ENCODE results near the gene DNM3. TPM values are rescaled to one million over a fixed set of nuclear protein-coding genes. Genes with fewer than 3 reads are reported as not detected.

DNM3 gene
- total RNA-seq, 1 donor from 2014 or later, result 2.1 TPM

DNA sequence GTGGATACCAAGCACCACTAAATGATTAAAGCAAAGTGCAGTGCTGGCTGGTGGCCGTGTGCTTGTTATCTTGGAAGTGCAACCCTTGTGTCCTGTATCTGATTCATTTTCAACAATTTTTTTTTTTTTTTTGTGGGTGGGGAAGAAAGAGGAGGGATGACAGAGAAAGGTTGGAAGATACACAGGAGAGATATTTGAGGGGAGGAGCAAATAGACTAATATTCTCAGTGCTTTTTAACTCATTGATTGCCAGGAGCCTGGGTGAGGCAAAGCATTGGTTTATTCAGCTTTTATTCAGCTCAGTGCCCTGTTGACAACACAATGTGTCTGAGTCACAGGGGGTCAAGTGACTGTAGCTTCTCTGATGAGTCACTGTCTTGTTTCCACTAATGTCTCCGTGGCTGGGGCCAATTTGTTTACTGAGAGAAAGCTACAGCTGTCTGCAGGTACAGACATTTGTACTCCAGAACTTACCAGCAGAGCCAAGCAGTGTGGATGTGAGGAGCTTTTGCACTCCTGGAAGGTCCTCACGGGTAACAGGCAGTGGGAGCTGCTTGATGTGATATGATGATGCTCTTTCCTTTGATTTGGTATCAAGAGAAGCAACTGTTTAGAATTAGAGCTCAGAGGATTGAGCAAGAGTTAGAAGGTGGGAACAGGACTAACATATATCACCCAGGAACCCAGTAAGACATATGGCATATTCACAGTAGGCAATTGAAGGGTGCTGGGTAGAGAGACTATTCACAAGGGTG lies 23.6 kb upstream of the DNM3 start:
- no peak for DNase-seq (ENCODE audit: extremely low spot score, unreplicated experiment)
- TF ChIP-seq, protein P1, sequence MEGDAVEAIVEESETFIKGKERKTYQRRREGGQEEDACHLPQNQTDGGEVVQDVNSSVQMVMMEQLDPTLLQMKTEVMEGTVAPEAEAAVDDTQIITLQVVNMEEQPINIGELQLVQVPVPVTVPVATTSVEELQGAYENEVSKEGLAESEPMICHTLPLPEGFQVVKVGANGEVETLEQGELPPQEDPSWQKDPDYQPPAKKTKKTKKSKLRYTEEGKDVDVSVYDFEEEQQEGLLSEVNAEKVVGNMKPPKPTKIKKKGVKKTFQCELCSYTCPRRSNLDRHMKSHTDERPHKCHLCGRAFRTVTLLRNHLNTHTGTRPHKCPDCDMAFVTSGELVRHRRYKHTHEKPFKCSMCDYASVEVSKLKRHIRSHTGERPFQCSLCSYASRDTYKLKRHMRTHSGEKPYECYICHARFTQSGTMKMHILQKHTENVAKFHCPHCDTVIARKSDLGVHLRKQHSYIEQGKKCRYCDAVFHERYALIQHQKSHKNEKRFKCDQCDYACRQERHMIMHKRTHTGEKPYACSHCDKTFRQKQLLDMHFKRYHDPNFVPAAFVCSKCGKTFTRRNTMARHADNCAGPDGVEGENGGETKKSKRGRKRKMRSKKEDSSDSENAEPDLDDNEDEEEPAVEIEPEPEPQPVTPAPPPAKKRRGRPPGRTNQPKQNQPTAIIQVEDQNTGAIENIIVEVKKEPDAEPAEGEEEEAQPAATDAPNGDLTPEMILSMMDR (conservative IDR thresholded peaks at IDR 0.05), result no peak
- H3K4me3 Mint-ChIP-seq, result no peak overlapping the region
- no peaks in the 10 kb centered on the region for H3K4me1 Mint-ChIP-seq (ENCODE audit: unreplicated experiment)
- no peaks in the 10 kb centered on the region for H3K9me3 Mint-ChIP-seq
- peaks cover 4% of the 10 kb centered on the region for H3K27me3 Mint-ChIP-seq
- no peaks in the 10 kb centered on the region for H3K36me3 Mint-ChIP-seq
- peak overlapping the region; percentile 2 for H3K27ac Mint-ChIP-seq

DNA sequence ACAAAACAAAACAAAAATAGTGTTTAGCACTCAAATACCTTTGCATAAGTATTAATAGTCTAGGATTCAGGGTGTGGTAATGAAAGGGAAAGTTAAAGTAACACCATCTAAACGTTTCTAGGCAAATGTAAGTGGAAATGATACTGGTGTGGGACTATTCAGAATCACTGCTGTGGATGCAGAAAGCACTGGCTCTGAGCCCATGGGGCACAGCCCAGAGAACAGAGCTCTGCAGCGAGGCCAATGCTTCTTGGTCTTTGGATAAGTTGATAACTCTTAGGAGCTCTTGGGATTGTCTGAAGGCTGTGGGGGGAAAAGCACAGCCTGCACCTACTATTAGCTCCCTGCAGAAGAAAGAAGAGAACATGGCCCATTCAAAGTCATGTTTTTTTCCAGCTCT lies 21.4 kb upstream of the DNM3 start:
- Mint-ChIP-seq H3K9me3 (peaks cover 3% of the 10 kb centered on the region), H3K4me3 (no peak overlapping the region), H3K27ac (no peak overlapping the region), H3K27me3 (peaks cover 4% of the 10 kb centered on the region), H3K36me3 (no peaks in the 10 kb centered on the region), H3K4me1 (ENCODE audit: unreplicated experiment) (no peaks in the 10 kb centered on the region)
- DNase-seq (ENCODE audit: extremely low spot score, unreplicated experiment), result no peak
- TF ChIP-seq, protein P1 (conservative IDR thresholded peaks at IDR 0.05), result no peak

DNA sequence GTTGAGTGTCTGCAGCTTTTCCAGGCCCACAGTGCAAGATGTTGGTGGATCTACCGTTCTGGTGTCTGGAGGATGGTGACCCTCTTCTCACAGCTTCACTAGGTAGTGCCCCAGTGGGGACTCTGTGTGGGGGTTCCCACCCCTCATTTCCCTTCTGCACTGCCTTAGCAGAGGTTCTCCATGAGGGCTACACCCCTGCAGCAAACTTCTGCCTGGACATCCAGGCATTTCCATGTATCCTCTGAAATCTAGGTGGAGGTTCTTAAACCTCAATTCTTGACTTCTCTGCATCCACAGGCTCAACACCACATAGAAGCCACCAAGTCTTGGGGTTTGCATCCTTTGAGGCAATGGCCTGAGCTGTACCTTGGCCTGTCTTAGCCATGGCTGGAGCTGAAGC lies 14.3 kb upstream of the DNM3 start:
- H3K36me3 Mint-ChIP-seq, result no peaks in the 10 kb centered on the region

DNA sequence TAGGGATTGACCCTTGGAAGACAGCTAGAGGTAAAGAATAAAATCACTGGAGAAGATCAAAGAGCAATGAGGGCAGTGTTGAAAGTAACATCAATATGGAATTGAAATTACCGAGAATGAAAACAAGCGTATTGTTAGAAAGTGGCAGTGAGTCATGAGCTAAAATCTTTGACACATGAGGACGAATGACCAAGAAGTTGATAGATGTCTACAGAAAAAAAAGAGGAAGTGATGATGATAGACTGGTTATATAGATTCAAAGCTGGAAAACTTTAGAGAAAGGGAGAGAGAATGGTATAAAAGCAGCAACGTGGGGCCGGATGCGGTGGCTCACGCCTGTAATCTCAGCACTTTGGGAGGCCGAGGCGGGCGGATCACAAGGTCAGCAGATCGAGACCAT lies 12.5 kb upstream of the DNM3 start:
- TF ChIP-seq, protein P1 (conservative IDR thresholded peaks at IDR 0.05), result no peak
- no peak overlapping the region for H3K27ac Mint-ChIP-seq
- H3K9me3 Mint-ChIP-seq, result peaks cover 17% of the 10 kb centered on the region
- no peaks in the 10 kb centered on the region for H3K27me3 Mint-ChIP-seq
- no peak for DNase-seq (ENCODE audit: extremely low spot score, unreplicated experiment)
- no peaks in the 10 kb centered on the region for H3K4me1 Mint-ChIP-seq (ENCODE audit: unreplicated experiment)
- no peak overlapping the region for H3K4me3 Mint-ChIP-seq
- H3K36me3 Mint-ChIP-seq, result no peaks in the 10 kb centered on the region

More for the DNA sequence above, 14.3 kb upstream of the DNM3 start:
- no peaks in the 10 kb centered on the region for H3K27me3 Mint-ChIP-seq
- H3K9me3 Mint-ChIP-seq, result peaks cover 17% of the 10 kb centered on the region
- no peak overlapping the region for H3K4me3 Mint-ChIP-seq
- DNase-seq (ENCODE audit: extremely low spot score, unreplicated experiment), result no peak
- H3K4me1 Mint-ChIP-seq (ENCODE audit: unreplicated experiment), result no peaks in the 10 kb centered on the region
- H3K27ac Mint-ChIP-seq, result no peak overlapping the region
- TF ChIP-seq, protein P1 (conservative IDR thresholded peaks at IDR 0.05), result no peak

DNA sequence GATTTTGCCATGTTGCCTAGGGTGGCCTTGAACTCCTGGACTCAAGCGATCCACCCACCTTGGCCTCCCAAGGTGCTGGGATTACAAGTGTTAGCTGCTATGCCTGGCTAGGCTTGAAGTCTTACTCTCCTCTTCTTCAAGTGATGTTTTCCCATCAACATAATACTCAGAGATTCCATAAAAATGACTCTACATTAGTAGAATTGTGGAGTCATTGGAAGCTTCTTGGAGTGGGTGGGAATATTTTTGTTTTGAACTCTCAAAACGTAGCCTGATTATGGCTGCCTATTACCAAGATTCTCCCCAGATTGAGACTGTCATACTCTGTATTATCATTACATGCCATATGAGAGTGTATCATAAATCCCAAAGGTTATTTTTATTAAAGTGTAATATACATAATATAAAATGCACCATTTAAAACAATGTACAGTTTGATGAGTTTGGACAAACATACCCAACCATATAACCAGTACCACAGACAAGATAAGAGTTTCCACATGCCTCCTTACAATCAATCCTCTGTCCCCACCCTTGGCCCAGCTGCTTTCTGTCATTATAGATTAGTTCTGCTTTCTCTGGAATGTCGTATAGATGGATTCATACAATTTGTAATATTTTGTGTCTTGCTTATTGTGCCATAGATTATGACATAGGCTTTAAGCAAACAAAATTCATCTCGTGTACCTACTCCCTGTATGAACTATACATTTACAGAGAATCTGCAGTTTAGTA lies 8.0 kb upstream of the DNM3 start:
- H3K4me3 Mint-ChIP-seq, result no peak overlapping the region
- no peaks in the 10 kb centered on the region for H3K4me1 Mint-ChIP-seq (ENCODE audit: unreplicated experiment)
- H3K27ac Mint-ChIP-seq, result no peak overlapping the region
- TF ChIP-seq, protein P1 (conservative IDR thresholded peaks at IDR 0.05), result no peak
- peaks cover 6% of the 10 kb centered on the region for H3K9me3 Mint-ChIP-seq
- H3K36me3 Mint-ChIP-seq, result no peaks in the 10 kb centered on the region
- DNase-seq (ENCODE audit: extremely low spot score, unreplicated experiment), result no peak
- peaks cover 10% of the 10 kb centered on the region for H3K27me3 Mint-ChIP-seq
